Sciatic nerve (tissue), 2 donors: ENCODE measurements around the gene SARDH. TPM values are rescaled to one million over a fixed set of nuclear protein-coding genes. Genes with fewer than 3 reads are reported as not detected.

Experiments
- ATAC-seq: fragments of 200-7000 bp; cut with Tn5 transposase; one replicate; pipeline ENCODE4 v1.9.1; 2020; ENCODE audit warnings: mild to moderate bottlenecking, moderate library complexity
- DNase-seq: peaks from one replicate; pipeline ENCODE4 v3.0.0-alpha.2; 2020; ENCODE audit warnings: low spot score
- intact Hi-C: fragments of 100-400 bp; cut with DNase I; formaldehyde crosslinking; loops from one replicate; pipeline ENCODE4 v1.14.2; 2022
- total RNA-seq: library from RNA; stranded (reverse); fragmentation: NEBNext Ultra II Directional; extraction: Animal tissue kit (Norgen Biotek cat#: 25700); gene quantifications from one replicate; pipeline ENCODE4 v1.2.1, GENCODE V29; 2021
- donor health status: DM: no; HTN: no; CAD: no.
- donor health status: DM: no; HTN: no; CAD: no.

Gene SARDH
- total RNA-seq, 1 donor from 2014 or later = 6.0 TPM

DNA sequence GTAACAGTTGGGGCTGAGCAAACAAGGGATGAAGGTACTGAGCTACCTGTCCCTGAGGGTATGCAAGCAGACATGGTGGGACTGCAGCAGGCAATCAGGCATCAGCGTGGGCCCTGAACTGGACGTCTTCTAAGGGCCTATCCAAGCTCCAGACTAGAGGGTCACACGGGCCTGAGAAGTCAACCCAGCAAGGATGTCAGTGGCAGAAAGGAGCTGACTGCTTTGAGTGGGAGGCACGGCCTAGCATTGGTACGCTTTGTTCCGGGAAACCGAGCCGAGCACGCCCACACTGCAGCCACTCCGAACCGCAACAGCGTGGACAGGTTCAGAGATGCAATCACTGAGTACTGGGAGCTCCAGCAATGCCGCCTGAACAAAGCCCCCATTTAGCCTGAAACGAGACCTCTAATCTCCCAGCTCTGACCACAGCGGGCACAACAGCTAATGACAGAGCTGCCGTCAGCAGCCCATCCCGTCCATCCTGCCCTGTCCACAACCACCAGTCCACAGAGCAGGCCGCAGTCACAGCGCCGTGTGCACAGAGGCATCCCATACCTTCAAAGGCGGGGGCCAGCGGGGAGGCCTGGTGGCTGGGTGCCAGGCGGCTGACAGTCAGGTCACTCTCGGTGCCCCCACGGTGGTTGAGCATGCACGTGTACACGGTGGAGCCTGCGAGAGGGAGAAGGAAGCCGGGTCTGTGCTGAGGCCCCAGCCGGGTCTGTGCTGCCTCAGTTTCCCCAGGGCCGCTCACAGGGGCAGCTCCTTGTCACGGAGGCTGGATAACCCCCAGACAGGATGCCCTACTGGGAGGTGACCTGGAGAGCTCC lies 44.2 kb downstream of the SARDH start:
- ATAC-seq = no peak
- no peak for DNase-seq
- intact Hi-C loops = no loop called here

DNA sequence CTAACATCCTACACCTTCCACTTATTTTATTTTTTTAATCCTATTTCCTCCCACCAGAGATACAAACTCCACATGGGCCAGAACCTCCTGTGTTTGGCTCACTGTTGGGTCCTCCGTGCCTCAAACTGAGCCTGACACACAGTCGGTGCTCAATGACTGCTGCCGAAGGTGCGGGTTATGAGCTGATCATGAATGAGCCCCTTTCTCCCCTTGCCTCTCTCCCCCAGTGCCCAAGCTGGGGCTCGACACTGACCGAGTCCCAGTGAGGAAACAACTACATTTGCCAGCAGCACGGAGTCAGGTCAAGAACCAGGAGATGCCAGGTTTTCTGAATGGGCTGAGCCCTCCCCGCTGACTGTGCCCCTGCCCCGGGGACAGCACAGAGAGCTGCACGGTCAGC lies 45.0 kb downstream of the SARDH start:
- intact Hi-C loops = no loop called here
- ATAC-seq = no peak
- DNase-seq = no peak

DNA sequence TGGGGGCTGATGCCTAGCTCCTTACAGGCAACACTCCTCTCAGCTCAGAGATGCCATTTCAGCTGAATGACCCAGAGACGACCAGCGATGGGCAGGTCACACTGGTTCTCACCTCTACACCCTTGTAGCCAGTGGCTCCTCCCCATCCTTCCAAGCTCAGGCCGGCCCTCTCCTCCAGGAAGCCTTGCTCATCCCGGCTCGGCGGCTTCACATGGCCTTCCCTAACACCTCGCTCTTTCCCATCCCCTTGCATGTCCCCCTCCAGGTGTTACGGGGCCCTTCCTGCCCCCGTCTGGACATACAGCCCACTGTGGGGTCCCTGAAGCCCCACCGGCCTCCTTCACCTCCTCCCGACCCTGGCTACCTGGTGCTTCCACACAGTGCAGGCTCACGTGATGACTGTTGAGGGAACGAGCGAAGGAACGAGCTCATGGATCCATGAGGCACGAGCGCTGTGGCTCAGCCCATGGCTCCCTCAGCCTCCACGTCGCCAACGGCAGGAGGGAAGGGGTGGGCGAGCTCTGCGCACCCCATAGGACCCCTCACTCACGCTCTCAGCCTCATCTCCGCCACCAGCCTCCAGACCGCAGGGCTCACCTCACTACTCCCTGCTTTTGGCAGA lies 45.7 kb downstream of the SARDH start:
- DNase-seq = no peak
- intact Hi-C loops = no loop called here

DNA sequence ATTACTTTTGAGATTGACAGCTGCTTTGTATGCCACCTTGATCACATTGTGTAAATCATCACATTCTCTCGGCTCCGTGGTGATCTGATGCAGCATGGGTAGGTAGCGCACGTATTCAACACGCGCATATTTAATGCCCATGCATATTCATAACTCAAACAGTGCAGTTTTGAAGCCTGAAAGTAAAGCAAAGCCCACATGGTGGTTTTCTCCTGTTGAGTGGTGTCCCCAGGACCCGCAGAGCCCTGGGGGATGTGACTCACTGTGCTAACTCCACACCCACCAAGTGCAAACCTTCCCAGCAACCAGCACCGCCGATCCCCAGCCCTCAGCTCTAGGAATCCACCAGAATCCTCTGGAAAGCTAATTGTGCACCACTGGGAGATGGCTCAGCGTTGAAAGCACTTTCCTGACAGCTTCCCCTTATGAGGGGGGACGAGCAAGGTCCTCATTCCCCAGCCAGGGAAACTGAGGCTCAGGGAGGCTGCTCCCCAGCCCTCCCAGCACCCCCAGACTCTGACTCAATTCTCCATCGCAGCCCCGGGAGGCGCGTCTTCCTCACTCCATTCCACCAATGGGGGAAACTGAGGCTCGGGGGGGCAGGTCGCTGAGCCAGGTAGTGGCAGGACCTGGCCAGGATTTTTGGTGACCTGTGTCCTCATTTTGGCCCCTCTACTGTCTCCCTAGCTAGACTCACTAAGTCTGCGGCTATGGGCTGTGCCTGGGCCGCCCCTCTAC lies 46.4 kb downstream of the SARDH start:
- ATAC-seq (no peak), DNase-seq (no peak)
- intact Hi-C loops = no loop called here

More for the DNA sequence above, 45.7 kb downstream of the SARDH start:
- no peak for ATAC-seq

DNA sequence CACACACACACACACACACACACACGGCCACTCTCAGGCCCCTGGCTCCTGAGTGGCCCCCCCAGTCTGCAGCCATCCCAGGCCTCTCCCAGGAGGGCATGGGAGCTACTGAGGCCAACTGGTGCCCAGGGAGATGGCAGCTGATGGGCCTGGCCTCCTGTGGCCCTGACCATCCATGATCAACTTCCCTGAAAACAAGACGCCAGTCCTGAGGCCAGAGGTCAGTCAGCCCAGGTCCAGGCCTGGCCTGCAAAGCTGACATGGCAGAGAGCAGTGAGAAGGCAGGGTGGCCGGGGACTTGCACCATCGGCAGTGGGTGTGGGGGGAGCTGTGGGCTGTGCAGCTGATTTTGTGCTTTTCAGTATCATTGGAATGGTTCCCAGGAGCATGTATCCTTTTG lies 47.0 kb downstream of the SARDH start:
- intact Hi-C loops = no loop called here
- ATAC-seq = no peak
- DNase-seq = no peak

DNA sequence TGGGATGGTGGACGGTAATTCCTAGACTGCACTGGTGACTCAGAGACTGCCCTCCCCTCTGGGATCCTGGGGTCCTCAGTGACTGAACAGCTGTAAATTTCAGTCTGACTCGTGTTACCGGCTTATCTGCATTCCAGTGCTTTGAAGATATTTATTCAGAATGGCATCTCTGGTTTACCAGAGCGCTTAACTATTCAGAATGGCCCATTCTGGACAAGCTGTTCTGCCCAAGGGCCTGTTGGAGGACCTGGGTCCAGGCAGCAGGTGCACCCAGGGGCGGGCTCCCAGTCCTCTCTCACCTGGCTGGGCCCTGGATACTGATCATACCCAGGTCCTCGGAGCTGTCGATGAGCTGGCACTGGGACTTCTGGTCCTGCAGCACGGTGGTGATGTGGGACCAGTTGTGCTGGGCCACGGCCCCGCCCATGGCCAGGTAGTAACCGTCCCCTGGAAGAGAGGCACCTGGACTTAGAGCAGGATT lies 48.0 kb downstream of the SARDH start:
- DNase-seq = no peak
- intact Hi-C loops = no loop called here
- ATAC-seq = no peak

DNA sequence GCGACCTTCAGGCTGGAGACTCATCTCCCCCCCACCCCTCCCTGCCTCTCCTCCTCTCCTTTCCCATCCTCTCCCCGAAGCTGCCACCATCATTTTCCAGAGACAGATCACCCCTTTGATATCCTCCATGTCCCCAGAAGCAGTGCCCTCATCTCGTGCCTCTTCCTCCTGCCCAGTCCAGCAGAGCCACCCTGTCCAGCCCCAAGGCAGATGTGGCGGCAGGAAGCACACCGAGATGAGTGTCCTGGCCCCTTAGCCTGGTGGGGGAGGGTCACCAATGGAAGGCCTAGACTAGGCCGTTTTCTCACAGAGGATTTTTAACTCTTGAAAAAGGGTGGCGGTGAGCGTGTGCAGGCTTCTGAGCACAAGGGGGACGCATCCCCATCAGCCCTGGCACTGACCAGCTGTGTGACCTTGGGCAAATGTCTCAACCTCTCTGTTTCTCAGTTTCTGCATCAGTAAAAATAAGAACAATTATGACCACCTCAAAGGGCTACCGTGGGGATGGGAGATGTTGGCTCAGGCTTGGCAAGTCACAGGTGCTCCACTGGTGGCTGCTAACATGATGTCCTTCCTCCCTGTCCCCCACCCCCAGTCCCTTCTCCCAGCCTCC lies 48.9 kb downstream of the SARDH start:
- no peak for ATAC-seq
- intact Hi-C loops = no loop called here
- DNase-seq = no peak

DNA sequence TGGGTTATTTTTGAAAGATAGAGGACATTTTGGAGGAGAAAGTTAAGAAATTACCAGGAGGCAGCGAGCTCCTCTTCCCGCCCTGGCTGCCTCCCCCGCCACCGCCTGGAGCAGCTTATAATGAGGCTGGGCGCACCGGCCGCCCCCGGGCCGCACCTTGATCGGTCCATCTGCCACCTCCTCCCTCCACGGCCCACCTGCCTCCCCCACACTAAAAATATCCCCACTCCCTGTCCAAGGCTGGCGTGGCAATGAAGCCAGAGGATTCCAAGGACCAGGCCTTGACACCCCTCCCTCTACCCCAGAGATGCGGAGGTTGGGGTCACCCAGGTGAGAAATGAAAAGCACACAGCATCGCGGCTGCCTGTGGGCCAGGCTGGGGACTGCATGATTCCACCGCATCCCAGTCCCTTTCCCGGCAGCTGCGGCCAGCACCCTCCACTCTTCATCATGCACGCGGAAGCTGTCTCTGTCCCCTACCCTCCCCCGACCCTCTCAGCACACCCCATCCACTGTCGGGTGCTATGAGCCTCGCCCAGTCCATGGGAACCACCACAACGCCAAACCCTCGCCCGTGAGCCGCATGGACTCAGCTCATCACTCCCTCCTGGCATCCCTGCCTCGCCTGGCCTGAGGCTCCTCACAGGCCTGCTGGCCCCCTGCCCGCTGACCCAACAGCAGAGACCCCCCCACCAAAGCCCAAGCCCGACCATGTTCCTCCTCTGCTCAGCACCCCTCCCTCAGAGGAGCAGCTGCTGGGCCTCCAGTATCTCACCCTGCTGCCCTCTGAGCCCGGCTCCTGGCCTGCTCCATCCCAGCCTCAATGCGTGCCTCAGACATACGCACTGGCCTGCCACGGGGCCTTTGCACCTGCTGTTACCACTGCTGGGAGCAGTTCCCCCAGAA lies 50.0 kb downstream of the SARDH start:
- no peak for ATAC-seq
- intact Hi-C loops = no loop called here
- DNase-seq = no peak

DNA sequence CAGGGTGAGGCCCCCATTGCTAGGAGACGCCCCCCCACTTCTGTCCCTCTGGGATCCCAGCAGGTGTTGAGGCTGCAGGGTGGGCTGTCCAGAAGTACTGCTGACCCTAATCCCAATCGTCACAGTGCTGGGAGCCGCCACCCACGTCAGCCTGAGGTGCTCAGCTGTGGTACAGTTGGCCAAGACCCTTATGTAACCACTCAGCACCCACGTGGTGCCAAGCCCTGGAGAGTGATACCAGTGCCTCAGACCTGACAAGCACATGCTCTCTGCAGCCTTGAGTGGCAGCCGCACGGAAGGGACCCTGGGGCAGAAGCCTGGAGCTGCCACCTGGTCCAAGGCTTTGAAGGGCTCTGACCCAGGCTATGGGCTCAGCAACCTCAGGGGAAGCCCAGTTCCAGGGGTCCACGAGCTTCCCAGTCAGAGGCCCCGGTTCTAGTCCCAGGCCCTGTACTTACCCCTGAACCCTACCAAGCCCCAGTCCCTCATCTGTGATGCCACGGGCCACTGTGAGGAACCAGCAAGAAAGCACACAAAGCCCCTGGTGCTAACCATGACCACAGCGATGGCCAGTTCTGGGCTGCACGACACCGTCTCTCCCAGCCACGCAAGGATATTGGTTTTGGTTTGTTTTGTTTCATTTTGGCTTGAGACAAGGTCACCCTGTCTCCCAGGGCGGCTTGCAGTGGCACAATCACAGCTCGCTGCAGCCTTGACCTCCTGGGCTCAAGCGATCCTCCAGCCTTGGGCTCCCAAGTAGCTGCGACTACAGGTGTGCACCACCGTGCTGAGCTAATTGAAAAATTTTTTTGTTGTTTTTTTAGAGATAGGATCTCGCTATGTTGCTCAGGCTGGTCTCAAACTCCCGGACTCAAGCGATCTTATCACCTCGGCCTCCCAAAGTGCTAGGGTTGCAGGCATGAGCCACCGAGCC lies 51.2 kb downstream of the SARDH start:
- ATAC-seq = no peak

DNA sequence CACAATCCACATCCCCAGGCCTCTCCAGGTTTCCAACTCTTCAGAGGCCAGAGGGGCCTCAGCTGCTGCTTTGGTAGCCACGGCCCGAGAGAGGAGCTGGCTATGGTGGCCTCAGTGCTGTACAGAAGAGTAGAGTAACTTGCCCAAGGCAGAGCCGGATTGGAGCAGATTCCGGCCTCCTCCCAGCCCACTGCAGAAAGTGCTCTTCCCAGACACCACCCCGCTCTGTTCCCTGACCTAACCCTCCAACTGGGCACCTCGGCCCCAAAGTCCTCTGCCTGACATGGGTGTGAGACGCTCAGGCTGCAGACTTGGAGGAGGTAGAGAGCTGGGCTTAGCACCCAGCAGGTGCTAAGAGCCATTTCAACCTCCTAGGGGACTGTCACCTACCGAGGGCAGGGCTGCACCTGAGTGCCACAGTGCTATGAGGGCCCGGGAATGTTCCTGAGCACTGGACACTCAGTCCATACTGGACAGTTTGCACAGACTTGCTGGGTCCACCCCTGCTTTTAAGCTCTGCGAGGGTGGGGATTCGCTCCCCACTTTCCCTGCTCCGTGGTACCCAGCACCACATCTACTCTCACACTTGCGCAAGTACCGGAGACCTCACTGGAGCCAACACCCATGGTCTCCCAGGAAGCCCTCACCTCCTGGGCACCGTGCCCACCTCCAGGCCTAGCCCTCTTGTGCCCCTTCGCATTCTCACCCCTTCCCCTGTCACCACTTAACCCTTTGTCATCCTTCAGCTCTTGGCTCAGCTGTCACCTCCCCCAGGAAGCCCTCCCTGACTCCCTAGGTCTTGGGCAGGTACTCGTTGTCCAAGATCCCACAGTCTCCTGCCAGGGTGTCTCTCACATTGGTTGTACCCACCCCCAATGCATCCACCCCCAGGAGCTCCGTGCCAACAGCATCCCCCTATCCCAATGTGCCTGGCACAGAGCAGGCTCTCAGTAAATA lies 52.2 kb downstream of the SARDH start:
- ATAC-seq (no peak), DNase-seq (no peak)
- intact Hi-C loops = no loop called here

More for the DNA sequence above, 51.2 kb downstream of the SARDH start:
- DNase-seq = no peak
- intact Hi-C loops = no loop called here

DNA sequence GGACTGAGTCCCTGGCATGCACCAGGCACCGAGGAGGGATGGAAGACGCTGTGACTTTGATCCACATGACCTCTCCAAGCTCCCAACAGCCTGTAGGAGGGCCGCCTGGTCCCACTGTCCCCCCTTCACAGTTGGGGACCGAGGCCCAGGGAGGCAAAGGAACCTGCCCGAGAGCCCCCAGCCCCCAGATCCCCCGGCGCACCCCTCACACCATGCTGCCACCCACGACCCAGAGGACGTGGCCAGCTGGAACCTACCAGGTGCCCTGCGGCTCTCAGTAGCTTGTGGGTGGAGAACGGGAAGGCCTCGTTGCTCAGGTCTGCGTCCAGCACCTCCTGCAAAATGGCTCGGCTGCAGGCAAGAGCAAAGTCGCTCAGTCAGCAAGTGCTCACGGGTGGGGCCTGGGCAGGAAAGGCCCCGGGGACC lies 53.2 kb downstream of the SARDH start:
- intact Hi-C loops = no loop called here
- DNase-seq (no peak), ATAC-seq (no peak)

DNA sequence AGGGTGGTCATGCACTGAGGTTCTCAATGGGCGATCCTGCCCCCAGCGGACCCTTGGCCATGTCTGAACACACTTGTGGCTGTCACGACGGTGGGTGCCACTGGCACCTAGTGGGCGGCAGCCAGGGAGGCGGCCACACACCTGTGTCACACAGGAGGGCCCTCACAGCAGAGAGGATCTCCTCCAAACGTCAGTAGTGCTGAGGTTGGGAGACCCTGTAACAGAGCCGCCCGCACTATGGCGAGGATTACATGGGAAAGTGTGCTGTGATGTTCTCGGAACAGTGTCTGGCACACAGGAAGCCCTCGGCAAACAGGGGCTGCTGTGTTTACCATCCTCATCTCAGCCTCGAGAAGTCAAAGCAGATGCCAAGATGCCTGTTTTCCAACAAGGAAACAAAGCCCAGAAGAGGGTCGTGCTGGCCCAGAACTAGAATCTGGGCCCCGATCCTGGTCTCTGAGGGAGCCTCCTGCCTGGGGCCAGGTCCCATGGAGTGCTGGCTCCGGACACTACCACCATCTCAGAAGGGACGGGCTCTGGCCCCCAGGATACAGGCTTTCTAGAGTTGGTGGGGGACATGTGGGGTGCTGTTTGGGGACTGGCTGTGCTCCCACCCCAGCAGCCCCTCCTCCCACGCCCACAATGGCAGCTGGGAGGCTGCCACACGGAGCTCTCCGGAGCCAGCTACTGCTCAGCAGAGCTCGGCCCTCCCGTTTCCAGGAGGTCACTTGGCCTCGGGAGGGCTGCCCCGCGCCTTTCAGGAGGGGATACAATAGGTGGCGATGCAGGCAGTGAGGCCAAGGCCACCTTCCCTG lies 53.8 kb downstream of the SARDH start:
- DNase-seq (no peak), ATAC-seq (peak; percentile 13)
- intact Hi-C loops = no loop called here

DNA sequence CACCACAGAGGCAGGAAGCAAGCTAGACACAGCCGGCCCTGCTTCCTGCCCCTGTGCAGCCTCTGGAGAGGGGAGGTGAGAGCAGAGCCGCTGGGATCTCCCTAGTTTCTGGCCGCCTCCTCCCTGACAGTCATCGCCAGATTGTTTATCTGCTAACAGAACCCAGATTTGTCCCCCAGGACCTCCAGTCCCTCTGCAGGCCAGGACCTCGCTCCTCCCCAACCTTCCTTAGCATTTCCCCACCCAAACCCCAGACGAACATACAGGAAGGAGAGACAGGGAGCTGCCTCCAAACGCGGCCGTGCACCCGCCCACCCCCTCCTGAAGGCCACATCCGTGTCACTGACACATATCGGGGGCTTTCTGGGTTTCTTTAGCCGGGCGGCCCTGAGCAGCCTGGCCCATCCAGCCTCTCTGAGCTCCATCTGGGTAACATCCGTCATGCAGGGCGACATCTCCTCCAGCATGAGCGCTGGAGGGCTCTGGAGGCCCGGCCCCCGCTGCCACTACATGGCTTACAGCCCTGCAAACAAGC lies 54.5 kb downstream of the SARDH start:
- ATAC-seq (peak; percentile 68), DNase-seq (no peak)
- intact Hi-C loops = no loop called here

DNA sequence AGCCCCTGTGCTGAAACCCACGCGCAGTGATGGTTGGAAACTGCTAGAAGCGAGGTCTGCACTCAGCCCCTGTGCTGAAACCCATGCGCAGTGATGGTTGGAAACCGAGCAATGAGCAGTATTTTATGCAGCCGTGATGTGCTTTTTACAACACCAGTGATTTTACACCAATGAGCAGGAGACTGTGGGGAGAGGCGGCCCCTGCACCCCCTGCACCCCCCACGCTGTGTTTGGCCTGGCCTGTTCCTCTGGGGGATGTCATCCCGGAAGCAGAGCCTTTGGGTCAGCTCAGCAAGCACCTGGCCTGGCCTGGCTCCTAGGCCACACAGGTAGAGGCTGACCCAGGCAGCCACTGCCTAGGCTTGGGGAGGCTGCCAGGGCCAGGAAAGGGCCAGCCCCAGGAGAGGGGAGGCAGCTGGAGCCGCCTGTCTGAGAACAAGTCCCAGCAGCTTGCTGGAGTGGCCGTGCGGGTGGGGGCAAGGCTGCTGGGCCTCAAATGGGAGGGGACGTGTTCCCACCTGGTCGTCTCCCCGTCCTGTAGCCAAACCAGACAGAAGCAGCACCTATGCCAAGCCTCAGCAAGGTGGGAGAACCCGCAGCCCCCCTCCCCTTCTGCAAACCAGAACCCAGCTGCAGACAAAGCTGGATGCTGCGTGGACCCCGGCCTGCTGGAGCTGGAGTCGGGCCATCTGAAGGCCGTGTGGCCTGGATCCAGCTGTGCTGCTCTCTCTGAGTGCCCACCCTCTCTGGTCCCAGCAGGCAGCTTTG lies 55.1 kb downstream of the SARDH start:
- DNase-seq (no peak), ATAC-seq (peak; percentile 81)
- intact Hi-C loops = no loop called here
